Measurements from ENCODE around the gene TMEM11. TPM values are rescaled to one million over a fixed set of nuclear protein-coding genes. Genes with fewer than 3 reads are reported as not detected.
"Not testable (repeated sequence)": the region's sequence is repeated elsewhere in the genome, so short reads cannot be mapped to it uniquely, and the experiment has no call there.

The TMEM11 gene
- polyA plus RNA-seq, 4 donors: 21.4 to 27.9 (median 24.3) TPM

- no peak for DNase-seq (ENCODE audit: low read depth in 4 of 4, low spot score in 2 of 4)
These were observed 29.0 kb upstream of the TMEM11 start for GRCh38 chr17:21242780-21243515.

GRCh38 chr17:21242026-21242697 is 28.2 kb upstream of the TMEM11 start:
- DNase-seq (ENCODE audit: low read depth in 4 of 4, low spot score in 2 of 4): no peak

- no peak for DNase-seq (ENCODE audit: low read depth in 4 of 4, low spot score in 2 of 4)
These were observed 27.6 kb upstream of the TMEM11 start for GRCh38 chr17:21241564-21241963.

GRCh38 chr17:21240369-21241055 is 26.6 kb upstream of the TMEM11 start:
- DNase-seq (ENCODE audit: low read depth in 4 of 4, low spot score in 2 of 4): no peak

GRCh38 chr17:21239680-21240368 is 25.9 kb upstream of the TMEM11 start:
- DNase-seq (ENCODE audit: low read depth in 4 of 4, low spot score in 2 of 4): no peak

GRCh38 chr17:21235921-21236320 is 22.0 kb upstream of the TMEM11 start:
- DNase-seq (ENCODE audit: low read depth in 4 of 4, low spot score in 2 of 4): no peak

- no peak for DNase-seq (ENCODE audit: low read depth in 4 of 4, low spot score in 2 of 4)
These were observed 19.8 kb upstream of the TMEM11 start for GRCh38 chr17:21233581-21234347.

- no peak for DNase-seq (ENCODE audit: low read depth in 4 of 4, low spot score in 2 of 4)
These were observed 18.2 kb upstream of the TMEM11 start for GRCh38 chr17:21232033-21232749.

GRCh38 chr17:21231533-21231932 is 17.6 kb upstream of the TMEM11 start:
- no peak for DNase-seq (ENCODE audit: low read depth in 4 of 4, low spot score in 2 of 4)

- DNase-seq (ENCODE audit: low read depth in 4 of 4, low spot score in 2 of 4): no peak
These were observed 14.9 kb upstream of the TMEM11 start for GRCh38 chr17:21228845-21229244.

GRCh38 chr17:21228111-21228510 is 14.2 kb upstream of the TMEM11 start:
- no peak for DNase-seq (ENCODE audit: low read depth in 4 of 4, low spot score in 2 of 4)

GRCh38 chr17:21227277-21227676 is 13.3 kb upstream of the TMEM11 start:
- DNase-seq (ENCODE audit: low read depth in 4 of 4, low spot score in 2 of 4): not testable (repeated sequence)

- no peak for DNase-seq (ENCODE audit: low read depth in 4 of 4, low spot score in 2 of 4)
These were observed 9.1 kb upstream of the TMEM11 start for GRCh38 chr17:21223086-21223485.

GRCh38 chr17:21218831-21219380 is 4.9 kb upstream of the TMEM11 start:
- DNase-seq (ENCODE audit: low read depth in 4 of 4, low spot score in 2 of 4): no peak

- DNase-seq (ENCODE audit: low read depth in 4 of 4, low spot score in 2 of 4): no peak
These were observed 4.1 kb upstream of the TMEM11 start for GRCh38 chr17:21218101-21218500.

GRCh38 chr17:21217346-21217745 is 3.4 kb upstream of the TMEM11 start:
- DNase-seq (ENCODE audit: low read depth in 4 of 4, low spot score in 2 of 4): no peak

- DNase-seq (ENCODE audit: low read depth in 4 of 4, low spot score in 2 of 4): no peak
These were observed 2.0 kb upstream of the TMEM11 start for GRCh38 chr17:21215935-21216334.

GRCh38 chr17:21214777-21215541 is 998 bp upstream of the TMEM11 start:
- DNase-seq (ENCODE audit: low read depth in 4 of 4, low spot score in 2 of 4): no peak

GRCh38 chr17:21213638-21214014 is 335 bp downstream of the TMEM11 start:
- DNase-seq (ENCODE audit: low read depth in 4 of 4, low spot score in 2 of 4): no peak
